Stomach (tissue), 9 donors: ENCODE data around the gene SPATA1. TPM values are rescaled to one million over a fixed set of nuclear protein-coding genes. Genes with fewer than 3 reads are reported as not detected.

ENCODE experiments used
- DNase-seq, 2 donors: peaks; one replicate each; pipeline versions ENCODE4 v3.0.0 to v3.0.0-alpha.2; 2013 to 2019
- H3K27ac ChIP-seq, 5 donors: fragments of 200-600 bp in 4 of 5; sonication (generic) in 4 of 5; one replicate each; pipeline ENCODE4 v1.5.1; 2013 to 2019; ENCODE audit warnings: mild to moderate bottlenecking in 1 of 5, moderate library complexity in 1 of 5
- H3K27me3 ChIP-seq, 3 donors: fragments of 200-600 bp; sonication (generic); one replicate each; pipeline ENCODE4 v1.5.1; 2017 to 2019; ENCODE audit warnings: mixed run types in 1 of 3
- H3K36me3 ChIP-seq, 4 donors: fragments of 200-600 bp; sonication (generic); 1 replicate in 3 of 4; 2 replicates in 1 of 4; pipeline ENCODE4 v1.5.1; 2016 to 2019
- H3K4me1 ChIP-seq, 4 donors: fragments of 200-600 bp; sonication (generic); one replicate each; pipeline ENCODE4 v1.5.1; 2016 to 2019
- H3K4me3 ChIP-seq, 4 donors: fragments of 200-600 bp; sonication (generic) in 3 of 4; one replicate each; pipeline ENCODE4 v1.5.1; 2016 to 2019; ENCODE audit warnings: mild to moderate bottlenecking in 1 of 4
- H3K9me3 ChIP-seq, 4 donors: fragments of 200-600 bp; sonication (generic); one replicate each; pipeline ENCODE4 v1.5.1; 2016 to 2019
- CTCF ChIP-seq, 7 experiments: fragments of 450-650 bp in 4 of 7; fragments of 200-600 bp in 3 of 7; sonication (generic) in 3 of 7; IDR thresholded peaks; one replicate each; pipeline ENCODE4 v1.5.1; 2016 to 2019; ENCODE audit warnings: antibody characterized with exemption in 7 of 7, control low read depth in 2 of 7, mild to moderate bottlenecking in 1 of 7
- EP300 ChIP-seq: sonication (generic); formaldehyde crosslinking; IDR thresholded peaks from one replicate; pipeline ENCODE4 v1.6.1; 2017; ENCODE audit warnings: antibody characterized with exemption
- POLR2A ChIP-seq, 4 donors: fragments of 450-650 bp; IDR thresholded peaks; one replicate each; pipeline ENCODE4 v1.6.1; 2016; ENCODE audit warnings: antibody characterized with exemption in 4 of 4, control low read depth in 2 of 4, mild to moderate bottlenecking in 1 of 4, moderate library complexity in 1 of 4
- POLR2AphosphoS5 ChIP-seq, 3 donors: sonication (generic); formaldehyde crosslinking; IDR thresholded peaks; one replicate each; pipeline ENCODE4 v1.6.1; 2016; ENCODE audit warnings: antibody characterized with exemption in 3 of 3
- WGBS, 5 donors: extraction: QIAGEN DNeasy Blood & Tissue Kit in 3 of 5; methylation state at CpG; one replicate each; pipeline versions ENCODE4 v1.1.5 to v1.1.7; 2013 to 2018; 5-methylcytosine and 5-hydroxymethylcytosine counted together
- intact Hi-C: fragments of 100-400 bp; cut with DNase I; formaldehyde crosslinking; loops from one replicate; pipeline ENCODE4 v1.15.1; 2023; ENCODE audit warnings: low total_unique reads
- polyA plus RNA-seq, 3 donors: library from polyadenylated mRNA; stranded (reverse); fragments of 200-250 nt; gene quantifications; one replicate each; pipeline ENCODE4 v1.2.3, GENCODE V29; 2013
- total RNA-seq, 5 donors: library from RNA; depleted of rRNA; stranded (reverse); fragments of >200 nt; gene quantifications; one replicate each; pipeline versions ENCODE4 v1.1.0 to v1.2.3, GENCODE V29; 2014 to 2016
- donor health status: healthy with polysubstance abuse.
- donor health status: Bipolar disorder and iron deficiency.
- donor health status: healthy.

SPATA1 gene
- total and polyA plus RNA-seq, 8 donors = 1.3 to 1.8 (median 1.5) TPM; not detected in 5

GRCh38 chr1:84538599-84538998 lies 32.4 kb downstream of the SPATA1 start:
- no peak for DNase-seq
- TF ChIP-seq EP300 = no peak
- no peak for TF ChIP-seq POLR2AphosphoS5 (IDR thresholded peaks at IDR 0.05)
- no peak for TF ChIP-seq CTCF (IDR thresholded peaks at IDR 0.05)
- Histone ChIP-seq H3K27me3 (no peaks in the 10 kb centered on the region), H3K4me3 (no peak overlapping the region), H3K36me3 (peaks cover 0 to 9% (median 2%) of the 10 kb centered on the region in 4 donors), H3K4me1 (no peaks in the 10 kb centered on the region), H3K9me3 (no peaks in the 10 kb centered on the region), H3K27ac (no peak overlapping the region)
- intact Hi-C loops = no loop called here

- no peak for TF ChIP-seq EP300
- TF ChIP-seq POLR2AphosphoS5 (IDR thresholded peaks at IDR 0.05) = no peak
- TF ChIP-seq POLR2A (IDR thresholded peaks at IDR 0.05) = no peak
- TF ChIP-seq CTCF (IDR thresholded peaks at IDR 0.05) = no peak
- no peak for DNase-seq
- Histone ChIP-seq H3K4me3 (no peak overlapping the region), H3K27ac (no peak overlapping the region), H3K9me3 (no peaks in the 10 kb centered on the region), H3K36me3 (peaks cover 0 to 9% (median 2%) of the 10 kb centered on the region in 4 donors), H3K4me1 (no peaks in the 10 kb centered on the region), H3K27me3 (no peaks in the 10 kb centered on the region)
- WGBS, 5 donors = 69 to 77% (median 74%) methylated on average over 3 of the region's 3 CpGs
- intact Hi-C loops = no loop called here
Measured at GRCh38 chr1:84539972-84540371, 33.8 kb downstream of the SPATA1 start.

- no peaks in the 10 kb centered on the region for H3K9me3 ChIP-seq
- TF ChIP-seq CTCF (IDR thresholded peaks at IDR 0.05) (no peak), POLR2AphosphoS5 (IDR thresholded peaks at IDR 0.05) (no peak), POLR2A (IDR thresholded peaks at IDR 0.05) (no peak), EP300 (no peak)
- 23 to 58% (median 35%) methylated on average over 1 of the region's 1 CpG for WGBS, 5 donors
- H3K4me3 ChIP-seq = no peak overlapping the region
- DNase-seq = peak in 1 of 2 donors; percentile 8
- intact Hi-C loops = no loop called here
- H3K4me1 ChIP-seq = no peaks in the 10 kb centered on the region
- H3K27me3 ChIP-seq = no peaks in the 10 kb centered on the region
- no peak overlapping the region for H3K27ac ChIP-seq
- peaks cover 0 to 9% (median 2%) of the 10 kb centered on the region in 4 donors for H3K36me3 ChIP-seq
Measured at GRCh38 chr1:84540759-84541158, 34.6 kb downstream of the SPATA1 start.

GRCh38 chr1:84541679-84542078 lies 35.5 kb downstream of the SPATA1 start:
- DNase-seq = no peak
- intact Hi-C loops = no loop called here
- H3K4me1 ChIP-seq = no peaks in the 10 kb centered on the region
- H3K9me3 ChIP-seq = no peaks in the 10 kb centered on the region
- TF ChIP-seq CTCF (IDR thresholded peaks at IDR 0.05) (peak in 1 of 7 experiments; percentile 28), POLR2A (IDR thresholded peaks at IDR 0.05) (no peak)
- no peak overlapping the region for H3K4me3 ChIP-seq
- peaks cover 0 to 9% (median 2%) of the 10 kb centered on the region in 4 donors for H3K36me3 ChIP-seq
- no peaks in the 10 kb centered on the region for H3K27me3 ChIP-seq
- WGBS, 5 donors = 76 to 89% (median 86%) methylated on average over 4 of the region's 4 CpGs
- H3K27ac ChIP-seq = no peak overlapping the region
